ENCODE data around the gene UBE2J2.

DNA sequence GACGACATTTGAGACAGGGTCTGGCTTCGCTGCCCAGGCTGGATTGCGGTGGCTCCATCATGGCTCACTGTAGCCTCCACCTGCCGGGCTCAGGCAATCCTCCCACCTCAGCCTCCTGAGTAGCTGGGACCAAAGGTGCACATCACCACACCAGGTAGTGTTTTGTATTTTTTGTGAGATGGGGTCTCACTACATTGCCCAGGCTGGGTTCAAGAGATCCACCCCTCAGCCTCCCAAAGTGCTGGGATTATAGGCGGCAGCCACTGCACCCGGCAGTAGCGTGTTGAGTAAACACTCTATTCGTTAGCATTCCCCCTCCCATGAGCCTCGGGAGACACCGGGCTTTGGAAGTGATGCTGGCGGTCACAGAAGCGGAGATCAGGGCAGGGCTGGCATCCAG, 20.3 kb downstream of the UBE2J2 start:
- TF ChIP-seq, protein P1, sequence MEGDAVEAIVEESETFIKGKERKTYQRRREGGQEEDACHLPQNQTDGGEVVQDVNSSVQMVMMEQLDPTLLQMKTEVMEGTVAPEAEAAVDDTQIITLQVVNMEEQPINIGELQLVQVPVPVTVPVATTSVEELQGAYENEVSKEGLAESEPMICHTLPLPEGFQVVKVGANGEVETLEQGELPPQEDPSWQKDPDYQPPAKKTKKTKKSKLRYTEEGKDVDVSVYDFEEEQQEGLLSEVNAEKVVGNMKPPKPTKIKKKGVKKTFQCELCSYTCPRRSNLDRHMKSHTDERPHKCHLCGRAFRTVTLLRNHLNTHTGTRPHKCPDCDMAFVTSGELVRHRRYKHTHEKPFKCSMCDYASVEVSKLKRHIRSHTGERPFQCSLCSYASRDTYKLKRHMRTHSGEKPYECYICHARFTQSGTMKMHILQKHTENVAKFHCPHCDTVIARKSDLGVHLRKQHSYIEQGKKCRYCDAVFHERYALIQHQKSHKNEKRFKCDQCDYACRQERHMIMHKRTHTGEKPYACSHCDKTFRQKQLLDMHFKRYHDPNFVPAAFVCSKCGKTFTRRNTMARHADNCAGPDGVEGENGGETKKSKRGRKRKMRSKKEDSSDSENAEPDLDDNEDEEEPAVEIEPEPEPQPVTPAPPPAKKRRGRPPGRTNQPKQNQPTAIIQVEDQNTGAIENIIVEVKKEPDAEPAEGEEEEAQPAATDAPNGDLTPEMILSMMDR (conservative IDR thresholded peaks at IDR 0.05; ENCODE audit: low read depth in 2 of 2): no peak
- TF ChIP-seq ZNF331 (CRISPR knock-in tag; IDR thresholded peaks at IDR 0.05; ENCODE audit: low read depth): no peak
- no peak for TF ChIP-seq POLR2AphosphoS5 (IDR thresholded peaks at IDR 0.05; ENCODE audit: low read depth)
- TF ChIP-seq EZH2 (IDR thresholded peaks at IDR 0.05; ENCODE audit: low read depth, unreplicated experiment): no peak
- TF ChIP-seq, protein P2, sequence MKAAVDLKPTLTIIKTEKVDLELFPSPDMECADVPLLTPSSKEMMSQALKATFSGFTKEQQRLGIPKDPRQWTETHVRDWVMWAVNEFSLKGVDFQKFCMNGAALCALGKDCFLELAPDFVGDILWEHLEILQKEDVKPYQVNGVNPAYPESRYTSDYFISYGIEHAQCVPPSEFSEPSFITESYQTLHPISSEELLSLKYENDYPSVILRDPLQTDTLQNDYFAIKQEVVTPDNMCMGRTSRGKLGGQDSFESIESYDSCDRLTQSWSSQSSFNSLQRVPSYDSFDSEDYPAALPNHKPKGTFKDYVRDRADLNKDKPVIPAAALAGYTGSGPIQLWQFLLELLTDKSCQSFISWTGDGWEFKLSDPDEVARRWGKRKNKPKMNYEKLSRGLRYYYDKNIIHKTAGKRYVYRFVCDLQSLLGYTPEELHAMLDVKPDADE (IDR thresholded peaks at IDR 0.05): no peak

Measured in GM23338 (cell line).